ENCODE data around the gene RABGEF1. TPM values are rescaled to one million over a fixed set of nuclear protein-coding genes. Genes with fewer than 3 reads are reported as not detected.
"Not testable (repeated sequence)": the region's sequence is repeated elsewhere in the genome, so short reads cannot be mapped to it uniquely, and the experiment has no call there.

The RABGEF1 gene
- total and polyA plus RNA-seq, 2 of the 8 experiments (the other 6 are each of a cell fraction or from before 2014, with no cell fraction given), result 10.2 to 18.0 TPM

DNA sequence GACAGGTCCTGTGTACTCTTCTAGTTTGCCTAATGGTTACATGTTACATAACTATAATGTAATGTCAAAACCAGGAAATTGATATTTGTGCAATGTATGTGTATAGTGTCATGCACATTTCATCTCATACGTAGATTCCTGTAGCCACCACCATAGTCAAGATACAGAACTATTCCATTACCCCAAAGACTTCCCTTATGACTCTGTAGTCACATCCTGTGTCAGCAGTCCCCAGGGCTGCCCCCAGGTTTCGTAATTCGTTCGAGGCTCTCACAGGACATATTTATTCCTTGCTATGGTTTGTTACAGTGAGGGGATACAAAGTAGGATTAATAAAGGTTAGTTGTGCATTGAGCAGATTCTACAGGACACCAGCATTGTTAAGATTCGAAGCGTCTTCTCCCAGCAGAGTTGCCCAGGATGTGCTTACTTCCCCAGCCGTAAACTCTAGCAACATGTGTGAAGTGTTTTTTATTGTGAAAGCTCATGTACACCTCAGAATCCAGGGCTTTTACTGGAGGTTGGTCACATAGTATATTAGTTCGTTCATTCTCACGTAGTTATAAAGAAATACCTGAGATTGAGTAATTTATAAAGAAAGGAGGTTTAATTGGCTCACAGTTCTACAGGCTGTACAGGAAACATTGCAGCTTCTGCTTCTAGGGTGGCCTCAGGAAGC, 18.6 kb downstream of the RABGEF1 start (continued):
- TF ChIP-seq YY1 (IDR thresholded peaks at IDR 0.05; ENCODE audit: low read depth, low read length) (no peak), RAD21 (IDR thresholded peaks at IDR 0.05 in 1 of 2, conservative IDR thresholded peaks at IDR 0.05 in 1 of 2; ENCODE audit: low read depth in 2 of 2, low read length in 2 of 2) (no peak), SUZ12 (IDR thresholded peaks at IDR 0.05; ENCODE audit: low read length) (no peak), ZNF274 (IDR thresholded peaks at IDR 0.05; ENCODE audit: borderline replicate concordance, extremely low read depth, low read length) (no peak), TAF7 (optimal IDR thresholded peaks at IDR 0.05; ENCODE audit: borderline replicate concordance, low read depth, low read length) (no peak)

DNA sequence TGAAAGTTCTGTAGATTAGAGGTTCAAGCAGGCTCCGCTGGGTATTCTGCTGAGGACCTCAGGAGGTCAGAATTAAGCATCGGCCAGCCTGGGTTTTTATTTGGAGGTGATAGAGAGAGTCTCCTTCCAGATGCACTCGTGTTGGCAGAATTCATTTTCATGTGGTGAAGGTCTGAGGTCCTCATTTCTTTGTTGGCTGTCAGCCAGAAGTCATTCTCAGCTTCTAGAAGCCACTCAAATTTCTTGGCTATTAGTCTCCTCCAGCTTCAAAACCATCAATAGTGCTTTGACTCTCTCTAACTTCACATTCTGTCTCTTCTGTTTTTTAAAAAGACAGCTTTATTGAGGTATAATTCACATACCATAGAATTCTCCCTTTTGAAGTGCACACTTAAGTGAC, 22.6 kb downstream of the RABGEF1 start:
- DNase-seq (ENCODE audit: low read depth in 1 of 2, low spot score in 2 of 2); H3K9me3 ChIP-seq (ENCODE audit: insufficient read depth in 2 of 2, low read depth in 1 of 2, low read length in 1 of 2); H2AFZ ChIP-seq (ENCODE audit: low read length); H3K27ac ChIP-seq (ENCODE audit: low read depth, low read length); FAIRE-seq; H2BK5ac ChIP-seq (ENCODE audit: low read depth, low read length); H4K91ac ChIP-seq (replicated peaks; ENCODE audit: insufficient read length, low read length); H4K5ac ChIP-seq (ENCODE audit: insufficient read length, low read depth, low read length); H3K79me1 ChIP-seq (ENCODE audit: low read depth, low read length); H4K20me1 ChIP-seq (replicated peaks in 1 of 2; ENCODE audit: control insufficient read depth in 1 of 2, insufficient read depth in 2 of 2, low read length in 2 of 2); H3K23me2 ChIP-seq (ENCODE audit: low read depth, low read length); H2BK15ac ChIP-seq (ENCODE audit: low read length); H3K36me3 ChIP-seq (ENCODE audit: control insufficient read depth in 2 of 4, insufficient read depth in 4 of 4, low read length in 3 of 4); H3K4ac ChIP-seq (replicated peaks; ENCODE audit: insufficient read length, low read depth, low read length); H3K4me3 ChIP-seq (ENCODE audit: extremely low read depth in 1 of 4, insufficient read depth in 2 of 4, low read depth in 3 of 4, low read length in 4 of 4); H4K8ac ChIP-seq (ENCODE audit: extremely low read depth, insufficient read depth, low read length); H3K27me3 ChIP-seq (replicated peaks in 1 of 4; ENCODE audit: control insufficient read depth in 3 of 4, extremely low read depth in 1 of 4, insufficient read depth in 3 of 4, low read length in 3 of 4); H2BK12ac ChIP-seq (ENCODE audit: low read depth, low read length); H2BK20ac ChIP-seq (ENCODE audit: low read length); H2AK5ac ChIP-seq (ENCODE audit: low read depth, low read length); H3K9ac ChIP-seq (replicated peaks in 1 of 4; ENCODE audit: extremely low read depth in 1 of 4, low read depth in 3 of 4, low read length in 3 of 4); H3K4me2 ChIP-seq (ENCODE audit: insufficient read depth in 1 of 2, low read depth in 2 of 2, low read length in 2 of 2); H2BK120ac ChIP-seq (replicated peaks; ENCODE audit: low read depth, low read length); H3K18ac ChIP-seq (ENCODE audit: extremely low read depth, low read length); H3K4me1 ChIP-seq (replicated peaks in 1 of 4; ENCODE audit: control insufficient read depth in 3 of 4, insufficient read depth in 4 of 4, low read length in 3 of 4); H3K23ac ChIP-seq (ENCODE audit: insufficient read length); H3K56ac ChIP-seq (replicated peaks; ENCODE audit: insufficient read length, low read depth, low read length); H3K14ac ChIP-seq (ENCODE audit: insufficient read length): not testable (repeated sequence)
- 98% methylated on average over 3 of the region's 3 CpGs; no CpG with 5 or more reads in 1 of the 2 experiments for WGBS, 2 experiments (ENCODE audit: extremely low coverage in 1 of 2, insufficient coverage in 1 of 2, insufficient read length in 1 of 2, insufficient replicate concordance in 2 of 2, low coverage in 1 of 2, low lambda C conversion rate in 2 of 2, missing lambda C conversion rate in 1 of 2)
- peaks cover 0 to 10% of the 10 kb centered on the region in 2 experiments; a peak in 2 of 4 replicates for H3K79me2 ChIP-seq (ENCODE audit: control insufficient read depth in 1 of 2, insufficient read depth in 2 of 2, low read length in 2 of 2)
- CTCF ChIA-PET (ENCODE audit: partially characterized antibody), result interaction anchor here (2.1 kb wide), 1 partner anchor 13 kb away, joined by 5 read pairs; no protein-coding TSS in a partner anchor
- POLR2A ChIA-PET (ENCODE audit: partially characterized antibody), result interaction anchor here (1.0 kb wide), 1 partner anchor 9 kb away, joined by 3 read pairs; no protein-coding TSS in a partner anchor
